Kasumi-1 (cell line): Measurements from ENCODE around the gene AFAP1L2.
A peak's percentile ranks its signal among the peaks of the same experiment; 100 is the strongest.

ENCODE experiments used
- DNase-seq, 2 experiments: peaks; one replicate each; lab custom pipeline; 2025; lab: John Stamatoyannopoulos, UW

AFAP1L2 gene

DNA sequence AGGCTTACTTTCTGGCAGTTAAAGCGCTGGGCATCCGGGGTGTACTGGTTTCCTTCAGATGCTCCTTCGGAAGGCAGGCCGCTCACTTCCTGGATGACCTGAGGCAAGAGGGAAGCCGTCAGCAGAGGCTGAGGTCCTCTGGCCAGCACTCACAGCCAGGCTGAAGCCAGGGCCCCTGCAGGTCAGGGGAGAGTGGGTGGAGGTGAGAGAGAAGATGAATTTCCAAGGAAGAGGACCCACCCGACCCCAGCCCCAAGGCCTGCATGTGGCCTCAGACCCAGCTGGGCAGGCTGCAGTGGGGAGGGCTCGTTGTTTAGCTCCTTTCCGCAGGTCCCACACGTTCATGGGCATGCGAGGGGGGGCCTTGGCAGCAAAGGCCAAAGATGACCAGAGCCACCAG lies 94.0 kb downstream of the AFAP1L2 start:
- no peak for DNase-seq

DNA sequence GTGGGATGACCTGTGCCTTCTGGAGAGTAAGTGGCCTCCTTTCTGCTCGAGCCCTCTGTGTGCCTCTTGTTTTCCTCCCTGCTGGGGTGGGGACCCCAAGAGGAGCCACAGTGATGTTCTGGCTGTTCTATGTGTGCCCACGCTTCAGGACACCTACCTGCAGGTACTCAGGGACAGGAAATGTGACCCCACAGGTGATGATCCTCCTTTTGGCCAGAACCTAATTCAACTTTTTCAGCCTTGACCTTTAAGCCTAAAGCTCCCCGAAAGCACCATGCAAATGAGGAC lies 95.0 kb downstream of the AFAP1L2 start:
- no peak for DNase-seq

DNA sequence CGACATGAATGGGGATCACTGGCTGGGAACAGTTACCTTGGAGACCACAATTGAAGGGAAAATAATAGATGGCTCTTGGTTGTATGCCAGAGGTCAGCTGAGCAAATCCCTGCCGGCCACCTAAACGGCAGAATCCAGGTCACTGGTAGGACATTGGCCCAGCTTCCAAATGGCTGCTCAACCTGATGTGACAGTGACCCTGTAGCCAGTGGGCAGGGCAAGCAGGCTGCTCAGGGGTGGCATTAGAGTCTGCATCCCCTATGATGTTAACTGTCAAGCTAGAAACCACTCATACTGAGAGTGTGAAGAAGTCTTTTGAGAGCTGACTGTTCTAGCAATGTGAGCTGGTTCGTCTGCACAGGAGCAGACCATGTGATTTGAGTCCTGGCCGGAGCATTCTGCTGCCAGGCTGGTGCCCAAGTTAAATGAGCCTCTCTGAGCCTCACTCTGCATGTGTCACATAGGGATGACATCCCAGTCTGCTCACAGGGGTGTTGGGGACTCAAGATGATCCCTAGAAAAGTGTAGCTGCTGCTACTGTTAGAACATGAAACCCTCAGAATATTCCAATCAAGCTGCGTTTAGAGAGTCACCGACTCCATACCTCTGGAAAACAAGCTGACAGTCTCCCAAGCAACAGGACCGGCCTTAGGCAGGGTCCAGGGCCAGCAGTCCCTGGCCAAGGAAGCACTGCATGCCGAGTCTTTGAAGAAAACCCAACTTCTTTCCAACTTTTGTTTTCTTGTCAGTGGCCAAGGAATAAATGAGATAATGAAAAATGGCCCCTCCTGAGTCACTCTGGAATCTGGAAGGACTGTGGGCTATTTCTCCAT lies 95.6 kb downstream of the AFAP1L2 start:
- no peak for DNase-seq

DNA sequence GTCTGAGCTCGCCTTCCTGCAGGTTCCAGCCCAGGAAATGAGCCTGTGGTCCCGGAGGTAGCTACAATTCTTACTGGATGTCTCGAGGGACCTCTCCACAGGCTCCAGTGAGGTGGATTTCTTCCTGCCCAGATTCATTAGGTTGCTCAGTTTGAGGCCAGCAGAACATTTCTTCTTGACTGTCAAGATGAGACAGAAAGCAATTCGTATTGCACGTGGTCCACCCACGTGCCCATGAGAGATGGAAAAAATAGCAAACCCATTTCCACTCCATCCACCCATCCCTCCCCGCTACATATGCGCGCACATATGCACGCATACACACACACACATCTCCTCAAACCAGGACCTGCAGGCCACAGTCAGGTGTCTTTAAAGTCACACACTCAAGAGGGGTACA lies 96.6 kb downstream of the AFAP1L2 start:
- no peak for DNase-seq

DNA sequence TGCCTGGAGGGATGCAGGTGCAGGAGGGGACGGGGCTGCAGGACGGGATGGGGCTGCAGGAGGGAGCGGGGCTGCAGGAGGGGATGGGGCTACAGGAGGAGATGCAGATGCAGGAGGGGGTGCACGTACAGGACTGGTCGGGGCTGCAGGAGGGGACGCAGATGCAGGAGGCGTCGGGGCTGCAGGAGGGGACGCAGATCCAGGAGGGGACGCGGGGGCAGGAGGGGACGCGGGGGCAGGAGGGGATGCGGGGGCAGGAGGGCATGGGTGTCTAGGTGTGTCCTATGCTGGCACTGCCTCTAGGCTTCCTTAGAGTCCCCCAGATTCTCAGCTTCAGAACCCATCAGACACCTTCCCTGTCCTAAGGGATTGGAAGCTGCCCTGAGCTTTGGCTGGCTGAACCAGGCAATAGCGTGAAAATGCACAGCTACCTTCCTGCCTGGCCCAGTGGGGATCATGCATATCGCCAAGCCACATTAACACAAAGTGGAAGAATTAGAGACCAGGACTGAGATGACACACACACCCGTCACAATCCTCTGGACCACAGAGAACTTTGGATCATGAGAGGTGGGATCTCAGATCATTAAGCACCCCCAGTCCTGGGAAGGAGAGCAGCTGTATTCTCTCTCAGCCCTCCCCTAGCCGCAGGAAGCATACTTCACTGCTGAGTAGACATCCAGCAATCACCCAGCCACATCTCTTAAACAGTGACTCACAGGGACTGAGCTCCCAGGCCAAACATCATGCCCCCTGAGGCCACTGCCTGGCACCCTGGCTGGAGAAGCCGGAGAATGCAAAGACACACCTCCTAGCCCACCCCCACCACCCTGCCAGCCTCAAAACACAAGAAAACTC lies 98.0 kb downstream of the AFAP1L2 start:
- DNase-seq, result no peak

DNA sequence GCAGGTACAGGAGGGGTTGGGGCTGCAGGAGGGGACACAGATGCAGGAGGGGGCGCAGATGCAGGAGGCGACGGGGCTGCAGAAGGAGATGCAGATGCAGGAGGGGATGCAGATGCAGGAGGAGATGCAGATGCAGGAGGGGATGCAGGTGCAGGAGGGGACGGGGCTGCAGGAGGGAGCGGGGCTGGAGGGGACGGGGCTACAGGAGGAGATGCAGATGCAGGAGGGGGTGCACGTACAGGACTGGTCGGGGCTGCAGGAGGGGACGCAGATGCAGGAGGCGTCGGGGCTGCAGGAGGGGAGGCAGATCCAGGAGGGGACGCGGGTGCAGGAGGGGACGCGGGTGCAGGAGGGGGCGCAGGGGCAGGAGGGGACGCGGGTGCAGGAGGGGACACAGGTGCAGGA lies 98.8 kb downstream of the AFAP1L2 start:
- no peak for DNase-seq

DNA sequence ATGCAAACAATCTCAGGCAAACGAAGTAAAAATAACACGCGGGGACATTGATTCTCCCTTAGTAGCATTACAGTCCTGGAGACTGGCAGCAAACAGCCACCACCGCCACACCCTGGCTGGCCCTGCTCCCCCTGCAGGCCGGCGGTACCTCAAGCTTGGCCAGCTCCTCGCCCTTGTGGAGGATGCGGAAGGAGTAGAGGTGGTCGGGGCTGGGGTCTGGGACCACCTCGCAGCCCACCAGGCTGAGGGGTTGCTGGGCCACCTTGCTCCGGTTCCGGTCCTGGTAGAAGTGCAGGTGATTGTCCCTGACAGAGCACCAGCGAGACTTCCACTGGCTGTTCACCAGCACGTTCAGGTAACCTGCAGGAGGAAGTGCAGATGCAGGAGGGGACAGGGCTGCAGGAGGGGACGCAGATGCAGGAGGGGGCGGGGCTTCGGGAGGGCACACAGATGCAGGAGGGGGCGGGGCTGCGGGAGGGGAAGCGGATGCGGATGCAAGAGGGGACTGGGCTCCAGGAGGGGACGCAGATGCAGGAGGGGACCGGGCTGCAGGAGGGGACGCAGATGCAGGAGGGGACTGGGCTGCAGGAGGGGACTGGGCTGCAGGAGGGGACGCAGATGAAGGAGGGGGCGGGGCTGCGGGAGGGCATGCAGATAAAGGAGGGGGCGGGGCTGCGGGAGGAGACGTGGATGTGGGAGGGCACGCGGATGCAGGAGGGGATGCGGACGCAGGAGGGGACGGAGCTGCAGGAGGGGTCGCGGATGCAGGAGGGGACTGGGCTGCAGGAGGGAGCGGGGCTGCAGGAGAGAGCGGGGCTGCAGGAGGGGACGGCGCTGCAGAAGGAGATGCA lies 99.5 kb downstream of the AFAP1L2 start:
- DNase-seq, result peak; percentile 50 to 54

DNA sequence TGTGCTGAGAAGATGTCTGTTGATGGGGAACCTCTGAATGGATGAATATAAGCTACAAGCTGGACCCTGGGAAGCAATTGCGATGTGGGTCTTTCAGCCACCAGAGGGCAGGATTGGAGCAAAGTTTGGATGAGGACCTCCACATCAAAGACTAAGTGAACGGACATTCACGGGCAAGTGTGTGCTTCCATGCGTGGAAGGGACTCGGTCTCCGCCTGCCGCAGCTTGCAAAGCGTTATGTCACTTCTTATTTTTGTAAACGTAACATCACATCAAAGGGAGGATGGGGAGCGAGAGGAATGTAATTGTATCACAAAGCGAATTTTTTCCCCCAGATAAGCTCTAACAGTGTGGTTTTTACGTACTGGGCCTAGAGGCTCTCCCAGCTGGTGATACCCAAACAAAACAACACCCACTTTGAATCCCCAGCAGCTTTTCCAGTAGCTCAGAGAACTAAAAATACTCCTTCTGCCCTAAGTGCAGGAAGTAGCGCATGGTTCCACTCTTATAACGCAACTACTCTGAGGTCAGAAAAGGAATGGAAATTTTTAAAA lies 100.2 kb downstream of the AFAP1L2 start:
- DNase-seq, result peak; percentile 87 to 88

DNA sequence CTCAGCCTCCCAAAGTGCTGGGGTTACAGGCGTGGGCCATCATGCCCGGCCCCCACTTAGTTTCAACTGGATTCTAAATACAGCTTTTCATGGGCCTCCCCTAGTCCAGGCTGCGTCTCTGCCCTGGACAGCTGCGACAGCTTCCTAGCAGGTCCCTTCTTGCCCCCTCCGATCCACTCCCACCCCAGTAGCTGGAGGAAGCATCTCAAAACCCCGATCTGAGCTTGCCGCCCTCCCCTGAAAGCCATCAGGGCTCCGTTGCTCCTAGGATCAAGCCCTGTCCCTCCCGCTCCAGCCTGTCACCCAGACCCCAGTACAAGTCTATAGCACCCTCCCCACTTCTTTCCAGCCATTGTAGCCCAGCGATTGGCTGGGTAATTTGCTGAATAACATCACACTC lies 100.7 kb downstream of the AFAP1L2 start:
- DNase-seq, result no peak

DNA sequence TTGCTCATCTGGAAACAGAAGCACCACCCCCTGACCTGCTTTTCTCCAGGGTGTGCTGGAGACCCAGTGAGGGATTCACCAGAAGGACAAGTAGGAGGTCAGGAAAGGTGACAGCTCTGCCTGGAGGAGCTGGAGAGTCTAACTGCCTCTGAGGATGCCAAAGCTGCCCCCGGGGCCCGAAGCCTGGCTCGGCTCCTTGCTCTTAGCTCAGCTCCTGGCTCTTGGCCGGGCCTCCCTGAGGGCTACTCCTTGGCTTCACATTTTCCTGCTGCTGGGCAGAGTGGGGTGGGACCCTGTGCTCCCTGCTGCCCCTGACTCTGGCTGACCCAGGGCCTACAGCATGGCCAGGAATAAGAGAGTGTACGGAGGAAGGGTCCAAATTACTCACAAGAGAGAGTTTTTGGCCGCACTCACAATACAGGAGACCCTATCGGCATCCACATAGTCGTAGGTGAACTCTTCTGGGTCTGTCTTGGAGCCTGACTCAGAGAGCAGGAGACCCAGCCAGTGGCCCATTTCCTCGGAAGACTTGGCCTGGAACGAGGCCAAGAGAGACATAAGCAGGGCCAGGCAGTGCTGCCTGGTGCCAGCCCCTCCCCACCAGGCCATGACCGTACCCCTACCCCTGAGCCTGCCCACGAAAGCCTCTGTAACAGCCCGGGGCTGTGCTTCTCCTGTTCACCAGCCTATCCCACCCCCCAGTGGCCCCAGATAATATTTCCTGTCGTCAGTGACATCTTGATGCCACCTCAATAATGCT lies 102.2 kb downstream of the AFAP1L2 start:
- DNase-seq, result no peak

DNA sequence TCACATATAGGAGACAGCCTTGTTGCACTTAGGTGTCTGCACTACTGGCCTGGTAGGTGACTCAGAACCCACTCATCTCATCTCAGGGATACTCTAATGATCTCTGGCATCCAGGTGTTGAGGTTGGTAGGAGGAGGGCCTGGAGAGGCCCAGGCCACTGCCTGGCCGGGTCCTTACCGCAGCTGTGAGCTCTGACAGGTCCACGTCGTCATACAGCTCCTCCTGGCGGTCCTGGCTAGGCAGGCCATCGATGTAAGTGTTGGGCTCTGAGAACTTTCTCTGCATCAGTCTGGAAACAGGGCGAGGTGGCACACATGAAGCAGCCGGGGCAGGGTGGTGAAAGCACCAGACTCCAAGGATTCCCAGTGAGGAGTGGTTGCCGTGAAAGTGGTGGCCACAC lies 103.1 kb downstream of the AFAP1L2 start:
- no peak for DNase-seq

DNA sequence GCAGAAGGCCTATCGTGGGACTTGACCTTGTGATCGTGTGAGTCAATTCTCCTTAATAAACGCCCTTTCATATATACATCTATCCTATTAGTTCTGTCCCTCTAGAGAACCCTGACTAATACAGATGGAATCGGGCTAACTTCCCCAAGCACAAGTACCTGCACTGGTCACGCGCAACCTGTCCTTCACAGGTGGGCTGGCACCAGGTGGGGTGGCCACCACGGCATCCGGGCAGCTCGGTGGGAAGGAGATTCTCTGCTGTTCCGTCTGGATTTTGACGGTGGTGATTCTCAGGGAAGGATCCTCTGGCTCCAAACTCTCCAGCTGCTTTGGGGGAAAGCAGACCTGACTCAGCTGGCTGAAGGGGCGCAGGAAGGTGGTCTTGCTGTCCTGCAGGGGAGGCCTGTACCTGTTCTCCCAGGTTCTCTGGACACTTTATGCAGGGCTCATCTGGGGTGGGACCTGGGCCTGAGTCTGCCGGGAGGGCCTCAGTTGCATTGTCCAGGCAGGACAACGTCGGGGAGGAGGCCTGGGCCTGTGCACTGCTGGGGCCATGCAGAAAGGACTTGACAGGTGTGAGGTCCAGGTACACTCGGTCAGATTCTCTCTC lies 104.2 kb downstream of the AFAP1L2 start:
- DNase-seq, result no peak

DNA sequence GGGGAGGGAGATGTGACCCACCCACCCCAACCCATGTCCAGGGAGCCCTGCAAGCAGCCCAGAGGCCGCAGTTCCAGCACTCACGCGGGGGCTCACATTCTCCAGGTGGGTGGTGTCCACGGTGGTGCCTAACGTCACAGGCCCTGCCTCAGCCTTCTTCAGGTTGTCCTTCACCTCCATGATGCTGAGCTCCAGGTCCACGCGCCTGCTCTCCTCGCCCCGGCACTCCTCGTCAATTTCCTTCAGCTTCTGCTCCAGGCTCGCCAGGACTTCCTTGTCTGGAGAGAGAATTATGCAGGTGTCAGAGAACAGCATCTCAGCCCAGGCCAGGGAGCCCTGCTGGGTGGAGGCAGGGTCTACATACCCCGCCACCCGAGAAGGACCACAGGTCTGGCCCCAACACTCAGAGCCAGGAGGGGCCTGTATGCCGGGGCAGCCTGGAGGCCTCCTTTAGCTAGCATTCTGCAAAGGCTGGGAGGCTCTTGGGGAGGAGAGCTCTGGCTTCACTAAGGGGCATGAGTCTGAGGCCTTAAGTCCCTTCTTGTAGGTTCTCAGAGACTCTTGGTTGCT lies 107.1 kb downstream of the AFAP1L2 start:
- DNase-seq, result no peak

DNA sequence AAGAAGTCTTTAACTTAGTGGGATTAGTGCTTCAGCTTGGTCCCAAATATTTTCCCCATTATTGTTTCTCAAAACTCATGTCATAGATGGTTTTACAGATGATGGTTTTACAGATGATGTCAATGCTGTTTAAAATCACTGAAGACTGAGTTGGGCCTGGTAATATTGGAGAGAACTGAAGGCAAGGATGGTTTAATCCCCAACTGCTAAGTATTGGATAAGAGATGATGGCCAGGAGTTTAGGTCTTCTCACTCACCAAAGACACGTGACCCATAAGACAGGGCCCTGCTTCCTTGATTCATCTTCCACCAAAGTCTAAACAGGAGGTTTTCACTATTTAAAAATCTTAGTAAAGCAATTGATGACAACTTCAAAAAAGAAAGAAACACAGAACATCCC lies 108.9 kb downstream of the AFAP1L2 start:
- no peak for DNase-seq

DNA sequence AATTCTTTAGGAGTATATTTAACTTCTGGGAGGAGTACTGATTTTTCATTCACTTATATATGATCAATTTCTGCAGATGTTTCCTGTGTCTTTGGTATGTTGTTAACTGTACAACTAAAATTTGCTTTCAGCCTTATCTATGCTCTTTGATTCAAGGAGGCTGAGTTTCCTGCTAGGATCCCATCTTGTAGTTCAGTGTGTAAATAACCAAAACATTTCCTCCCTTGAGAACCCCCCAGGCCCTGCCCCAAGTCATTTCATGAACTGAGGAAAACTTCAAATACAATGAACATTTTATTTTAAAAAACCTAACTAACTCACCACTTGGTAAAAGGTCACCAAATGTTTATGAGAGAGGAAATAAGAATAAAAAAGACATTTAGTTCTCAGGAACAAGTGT lies 109.8 kb downstream of the AFAP1L2 start:
- no peak for DNase-seq

DNA sequence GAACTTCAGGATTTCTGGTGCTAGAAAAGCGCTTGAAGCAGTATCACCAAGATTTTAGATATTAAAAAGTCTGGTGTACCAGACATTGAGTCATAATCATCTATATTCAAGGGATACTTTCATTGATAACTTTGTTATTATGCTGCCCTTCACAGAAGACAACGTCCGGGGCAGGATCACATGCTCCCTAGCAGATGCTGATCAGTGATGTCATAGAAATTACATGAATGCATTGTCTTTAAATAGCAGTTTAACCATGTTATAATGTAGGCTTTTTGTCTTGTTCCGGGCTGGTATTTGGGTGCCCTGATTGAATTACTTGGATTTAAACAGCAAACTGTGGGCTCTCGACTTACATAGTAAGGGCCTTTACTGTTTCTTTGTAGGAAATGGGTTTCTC lies 111.2 kb downstream of the AFAP1L2 start:
- no peak for DNase-seq

DNA sequence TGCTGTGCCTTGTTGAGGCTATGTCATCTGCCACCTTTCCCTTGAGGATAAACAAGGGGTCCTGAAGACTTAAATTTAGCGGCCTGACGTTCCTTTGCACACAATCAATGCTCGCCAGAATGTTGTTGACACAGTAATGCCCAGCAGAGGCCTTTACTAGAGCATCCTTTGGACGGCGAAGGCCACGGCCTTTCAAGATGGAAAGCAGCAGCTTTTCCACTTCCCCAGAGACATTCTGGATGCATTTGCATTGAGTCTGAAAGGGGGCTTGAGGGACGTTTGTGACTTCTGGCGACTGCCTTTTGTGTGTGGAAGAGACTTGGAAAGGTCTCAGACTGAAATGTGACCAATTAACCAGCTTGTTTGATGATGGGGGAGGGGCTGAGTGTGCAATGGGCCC lies 112.8 kb downstream of the AFAP1L2 start:
- no peak for DNase-seq

DNA sequence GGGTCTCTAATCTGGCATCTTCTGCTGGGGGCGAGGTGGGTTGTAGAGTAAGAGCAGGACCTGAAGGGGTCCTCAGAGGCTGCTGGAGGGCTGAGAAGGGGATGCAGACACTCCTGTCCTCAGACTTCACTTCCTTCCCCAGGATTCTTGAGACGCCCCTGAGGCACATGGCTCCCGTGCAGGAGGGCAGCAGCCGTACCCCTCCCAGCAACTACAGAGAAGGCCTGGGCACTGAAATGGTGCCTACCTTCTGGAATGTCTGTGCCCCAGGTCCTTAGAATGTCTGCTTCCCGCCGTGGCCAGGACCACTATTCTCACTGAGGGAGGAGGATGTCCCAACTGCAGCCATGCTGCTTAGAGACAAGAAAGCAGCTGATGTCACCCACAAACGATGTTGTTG lies 113.2 kb downstream of the AFAP1L2 start:
- no peak for DNase-seq

DNA sequence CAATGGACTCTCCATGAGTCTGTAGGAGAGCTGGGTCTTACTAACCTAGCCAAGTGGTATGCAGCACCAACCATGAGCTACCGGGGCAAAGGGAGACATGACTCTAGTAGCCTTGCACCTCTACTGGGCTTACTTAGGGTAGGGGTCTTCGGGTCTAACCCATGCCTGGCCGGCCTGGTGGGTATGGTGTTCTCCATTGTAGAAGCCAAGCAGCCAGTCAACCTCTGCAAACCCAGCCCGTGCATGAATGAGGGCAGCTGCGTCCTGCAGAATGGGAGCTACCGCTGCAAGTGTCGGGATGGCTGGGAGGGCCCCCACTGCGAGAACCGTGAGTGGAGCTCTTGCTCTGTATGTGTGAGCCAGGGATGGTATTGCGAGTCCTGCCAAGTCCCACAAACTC lies 114.3 kb downstream of the AFAP1L2 start:
- DNase-seq, result no peak

DNA sequence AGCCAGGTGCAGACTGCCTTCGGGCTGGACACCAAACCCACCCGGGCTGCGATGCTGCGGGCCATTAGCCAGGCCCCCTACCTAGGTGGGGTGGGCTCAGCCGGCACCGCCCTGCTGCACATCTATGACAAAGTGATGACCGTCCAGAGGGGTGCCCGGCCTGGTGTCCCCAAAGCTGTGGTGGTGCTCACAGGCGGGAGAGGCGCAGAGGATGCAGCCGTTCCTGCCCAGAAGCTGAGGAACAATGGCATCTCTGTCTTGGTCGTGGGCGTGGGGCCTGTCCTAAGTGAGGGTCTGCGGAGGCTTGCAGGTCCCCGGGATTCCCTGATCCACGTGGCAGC lies 115.2 kb downstream of the AFAP1L2 start:
- no peak for DNase-seq
